HG02981 (cell line): ENCODE measurements around the gene COX15.
A peak's percentile ranks its signal among the peaks of the same experiment; 100 is the strongest.
"Not testable (repeated sequence)": the region's sequence is repeated elsewhere in the genome, so short reads cannot be mapped to it uniquely, and the experiment has no call there.

Source experiments
- ATAC-seq: cut with Tn5 transposase; IDR thresholded peaks from one replicate; pipeline ENCODE4 v1.9.1; 2021; ENCODE audit warnings: mild to moderate bottlenecking, moderate library complexity; ENCODE audit not compliant: unreplicated experiment

Gene COX15

DNA sequence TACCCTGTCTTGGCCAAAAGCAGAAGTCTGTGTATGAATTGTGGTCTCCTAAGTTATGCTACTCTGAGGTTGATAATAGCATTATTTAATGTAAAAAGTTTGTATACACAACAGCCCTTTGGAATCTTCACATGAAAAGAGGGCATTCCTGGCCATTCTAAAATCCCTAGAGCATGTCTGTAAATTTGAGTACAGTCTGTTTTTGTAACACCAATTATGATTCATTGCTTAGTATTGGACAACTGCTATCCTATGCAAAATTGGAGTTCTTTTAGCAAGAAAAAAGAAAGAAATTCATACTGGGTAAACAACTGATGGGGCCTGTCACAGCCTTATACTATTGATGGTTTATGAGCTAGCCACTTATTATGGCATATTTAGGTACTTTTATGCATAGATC is 10.3 kb upstream of the COX15 start:
- ATAC-seq: no peak

DNA sequence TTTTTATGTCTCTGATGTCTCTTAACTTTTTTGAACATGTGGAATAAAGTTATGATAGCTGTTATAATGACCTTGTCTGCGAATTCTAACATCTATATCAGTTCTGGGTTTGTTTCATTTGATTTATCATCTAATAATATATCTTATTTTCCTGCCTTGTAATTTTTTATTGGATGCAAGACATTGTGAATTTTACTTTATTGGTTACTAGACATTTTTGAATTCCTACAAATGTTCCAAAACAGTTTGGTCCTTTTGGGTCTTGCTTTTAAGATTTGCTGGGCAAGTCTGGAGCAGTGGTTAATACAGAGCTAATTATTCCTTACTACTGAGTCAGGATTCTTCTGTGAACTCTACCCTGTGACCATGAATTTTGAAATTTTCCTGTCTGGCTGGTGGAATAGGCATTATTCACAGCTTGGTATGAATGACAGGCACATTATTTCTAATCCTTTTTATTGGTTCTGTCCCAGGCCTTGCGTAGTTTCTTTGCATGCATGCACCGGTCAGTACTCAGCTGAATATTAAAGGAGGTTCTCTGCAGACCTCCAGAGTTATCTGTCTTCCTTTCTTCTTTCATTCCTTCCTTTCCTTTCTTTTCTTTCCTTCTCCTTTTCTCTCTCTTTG is 9.1 kb upstream of the COX15 start:
- no peak for ATAC-seq

DNA sequence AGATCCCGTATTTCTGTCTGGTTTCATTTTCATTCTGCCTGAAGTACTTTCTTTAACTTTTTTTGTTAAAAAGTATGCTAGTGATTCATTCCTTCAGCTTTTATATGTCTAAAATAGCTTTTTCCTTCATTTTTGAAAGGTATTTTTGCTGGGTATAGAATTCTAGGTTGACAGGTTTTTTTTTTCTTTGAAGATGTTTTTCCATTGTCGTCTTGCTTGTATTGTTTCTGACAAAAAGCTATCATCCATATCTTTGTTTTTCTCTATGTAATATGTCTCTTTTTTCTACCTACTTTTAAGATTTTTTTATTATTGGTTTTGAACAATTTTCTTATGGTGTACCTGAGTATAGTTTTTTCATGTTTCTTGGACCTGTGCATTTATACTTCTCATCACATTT is 8.3 kb upstream of the COX15 start:
- ATAC-seq: no peak

DNA sequence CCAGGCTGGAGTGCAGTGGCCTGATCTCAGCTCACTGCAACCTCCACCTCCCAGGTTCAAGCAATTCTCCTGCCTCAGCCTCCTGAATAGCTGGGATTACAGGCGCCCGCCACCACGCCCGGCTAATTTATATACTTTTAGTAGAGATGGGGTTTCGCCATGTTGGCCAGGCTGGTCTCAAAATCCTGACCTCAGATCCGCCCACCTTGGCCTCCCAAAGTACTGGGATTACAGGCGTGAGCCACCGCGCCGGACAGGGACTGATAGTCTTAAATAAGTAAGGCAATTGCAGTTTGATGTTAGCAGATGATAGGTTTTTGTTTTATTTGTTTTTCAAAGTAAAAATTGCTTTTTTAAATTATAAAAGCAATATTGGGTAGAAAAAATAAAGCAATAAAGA is 2.2 kb upstream of the COX15 start:
- ATAC-seq: not testable (repeated sequence)

DNA sequence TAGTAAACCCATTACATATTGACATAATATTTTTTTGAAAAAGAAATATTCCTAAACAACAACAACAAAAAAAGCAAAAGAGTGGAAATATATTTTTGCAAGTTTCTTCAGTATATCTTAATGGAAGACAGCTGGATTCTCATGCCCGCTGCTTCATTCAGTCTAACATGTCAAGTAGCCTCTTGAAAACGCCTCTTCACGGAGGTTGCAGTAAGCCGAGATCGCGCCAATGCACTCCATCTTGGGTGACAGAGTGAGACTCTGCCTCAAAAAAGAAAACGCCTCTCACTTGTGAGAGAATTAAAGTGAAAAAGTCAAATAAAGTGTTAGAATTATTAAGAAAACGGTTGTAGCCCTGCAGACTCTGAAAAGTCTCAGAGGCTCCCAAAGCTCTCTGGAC is 1.4 kb upstream of the COX15 start:
- no peak for ATAC-seq

DNA sequence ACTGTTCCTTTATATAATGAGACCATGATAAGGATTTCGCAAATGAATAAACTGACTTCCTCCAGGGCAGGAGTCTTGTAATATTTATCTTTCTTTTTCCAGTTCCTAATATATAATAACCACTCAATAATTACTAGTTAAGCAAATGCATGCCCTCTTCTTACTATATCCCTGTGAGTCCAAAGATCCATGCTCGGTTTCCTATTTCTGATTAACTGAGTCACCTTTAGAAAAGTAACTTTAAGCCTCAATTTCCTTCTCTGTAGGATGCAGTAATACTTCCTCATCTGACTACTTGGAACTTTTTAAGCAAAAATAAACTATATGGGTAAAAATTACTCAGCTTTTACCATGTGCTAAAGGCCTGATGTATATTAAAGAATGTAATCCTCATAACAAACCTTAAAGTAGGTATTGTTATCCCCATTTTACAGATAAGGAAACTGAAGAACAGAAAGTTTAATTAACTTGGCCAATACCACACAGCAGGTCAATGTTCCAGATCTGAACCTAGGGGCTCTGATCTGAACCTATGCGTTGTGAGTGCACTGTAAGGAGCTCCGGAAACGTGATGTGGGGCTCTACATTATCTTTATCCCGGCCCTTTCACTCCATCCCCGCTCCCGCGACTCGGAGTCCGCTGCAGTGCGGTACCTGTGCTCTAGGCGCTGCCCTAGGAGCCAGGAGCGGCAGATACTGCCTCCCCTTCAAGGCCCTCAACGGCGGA is 458 bp downstream of the COX15 start:
- no peak for ATAC-seq

DNA sequence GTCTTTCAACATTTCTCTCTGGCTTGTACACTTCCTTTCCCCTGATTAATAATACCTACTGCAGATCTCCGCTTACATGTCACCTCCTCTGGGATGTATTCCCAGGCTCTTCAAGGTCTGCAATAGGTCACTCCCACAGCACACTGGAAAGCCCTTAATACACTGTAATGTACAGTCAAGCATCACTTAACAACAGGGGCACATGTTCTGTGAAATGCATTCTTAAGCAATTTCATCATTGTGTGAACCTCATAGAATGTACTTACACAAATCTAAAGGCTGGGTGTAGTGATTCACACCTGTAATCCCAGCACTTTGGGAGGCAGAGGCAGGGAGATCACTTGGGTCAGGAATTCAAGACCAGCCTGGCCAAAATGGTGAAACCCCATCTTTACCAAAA is 1.9 kb downstream of the COX15 start:
- no peak for ATAC-seq

DNA sequence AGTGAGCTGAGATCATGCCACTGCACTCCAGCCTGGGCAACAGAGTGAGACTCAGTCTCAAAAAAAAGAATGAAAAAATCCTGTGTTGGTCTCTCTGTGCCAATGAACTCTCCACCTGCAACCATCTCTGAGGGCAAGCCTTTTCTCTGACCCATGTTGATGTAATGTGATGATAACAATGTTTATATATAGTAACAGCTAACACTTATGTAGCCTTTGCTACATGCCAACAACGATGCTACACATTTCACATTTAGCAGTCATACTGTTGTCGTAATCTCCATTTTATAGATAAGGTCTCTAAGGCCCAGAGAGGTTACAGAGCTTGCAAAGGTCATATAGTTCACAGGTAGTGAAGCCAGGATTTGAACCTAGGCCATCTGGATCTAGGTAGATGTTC is 11.5 kb downstream of the COX15 start:
- no peak for ATAC-seq

DNA sequence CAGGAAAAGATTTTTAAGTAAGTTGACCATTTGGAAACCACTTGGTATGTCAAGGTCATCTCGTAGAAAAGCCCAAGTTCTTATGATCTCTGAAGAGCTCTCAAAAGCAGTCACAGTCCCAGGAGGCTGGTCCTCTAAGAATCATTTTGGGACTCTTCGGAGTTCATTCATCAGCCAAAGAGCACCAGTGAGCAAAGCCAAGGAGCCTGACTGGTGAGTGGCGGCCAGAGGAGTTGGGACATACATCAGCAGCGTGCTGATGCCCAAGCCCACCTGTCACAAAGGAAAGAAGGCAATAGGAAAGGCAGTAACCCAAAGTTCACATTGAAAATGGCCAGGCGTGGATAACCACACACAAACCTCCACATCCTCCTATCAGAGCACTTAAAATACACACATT is 17.5 kb downstream of the COX15 start:
- no peak for ATAC-seq

DNA sequence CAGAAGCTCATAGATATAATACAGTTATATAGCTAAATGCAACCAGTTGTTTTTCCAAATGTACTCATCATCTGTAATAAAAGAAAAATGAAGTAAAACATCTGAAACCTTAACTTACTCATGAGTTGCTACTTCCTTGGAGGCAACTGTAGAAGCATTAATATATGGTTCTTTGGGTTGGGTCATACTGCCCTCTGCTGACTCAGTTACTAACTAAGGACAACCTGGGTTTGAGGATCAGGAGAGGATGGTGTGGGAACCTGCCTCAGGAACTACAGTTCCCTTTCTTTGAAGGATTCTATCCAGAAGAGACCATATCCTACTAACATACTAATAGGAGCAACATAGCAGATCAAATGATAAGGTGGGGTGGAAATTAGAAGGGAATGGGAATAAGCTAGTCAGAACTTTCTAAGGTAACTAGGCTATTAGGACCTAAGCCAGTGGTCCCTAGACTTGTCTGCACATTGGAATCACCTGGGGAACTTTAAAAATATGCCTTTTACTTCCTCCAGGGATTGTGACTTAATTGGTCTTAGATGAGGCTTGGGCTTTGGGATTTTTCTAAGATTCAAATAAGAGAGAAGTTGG is 20.7 kb downstream of the COX15 start:
- ATAC-seq: peak; percentile 71

DNA sequence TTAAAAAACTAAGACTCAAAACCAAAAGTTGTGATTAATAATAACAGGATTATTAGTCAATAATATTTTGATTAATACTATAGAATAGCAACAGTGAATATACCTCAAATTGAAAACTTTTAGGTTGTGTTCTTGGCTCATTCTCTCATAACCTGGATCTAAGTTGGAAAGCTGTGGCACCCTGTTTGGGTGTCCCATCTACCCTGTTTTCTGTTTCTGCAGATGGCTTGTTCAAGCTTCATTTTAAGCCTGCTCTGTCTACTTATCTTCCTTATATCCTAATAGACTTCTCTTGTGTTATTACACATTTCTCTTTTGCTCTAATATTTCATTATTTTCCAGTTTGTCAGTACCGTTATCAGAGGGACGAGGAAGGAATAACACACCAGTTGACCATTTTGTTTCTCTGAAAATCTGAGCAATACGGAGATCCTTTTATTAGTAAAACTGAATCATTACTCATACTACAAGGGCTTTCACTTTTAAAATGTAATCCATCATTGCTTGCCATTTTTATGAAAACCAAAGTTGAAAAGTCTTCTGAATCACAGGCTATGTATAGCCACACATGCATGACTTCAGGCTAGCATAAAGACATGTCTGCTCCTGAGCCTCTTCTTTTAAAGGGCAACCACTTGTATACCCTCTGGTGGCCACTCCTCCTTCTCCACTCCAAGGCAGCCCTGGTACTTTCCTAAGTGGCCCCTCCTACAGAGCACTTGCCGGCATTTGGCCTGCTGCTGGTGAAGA is 22.3 kb downstream of the COX15 start:
- ATAC-seq: peak; percentile 75

DNA sequence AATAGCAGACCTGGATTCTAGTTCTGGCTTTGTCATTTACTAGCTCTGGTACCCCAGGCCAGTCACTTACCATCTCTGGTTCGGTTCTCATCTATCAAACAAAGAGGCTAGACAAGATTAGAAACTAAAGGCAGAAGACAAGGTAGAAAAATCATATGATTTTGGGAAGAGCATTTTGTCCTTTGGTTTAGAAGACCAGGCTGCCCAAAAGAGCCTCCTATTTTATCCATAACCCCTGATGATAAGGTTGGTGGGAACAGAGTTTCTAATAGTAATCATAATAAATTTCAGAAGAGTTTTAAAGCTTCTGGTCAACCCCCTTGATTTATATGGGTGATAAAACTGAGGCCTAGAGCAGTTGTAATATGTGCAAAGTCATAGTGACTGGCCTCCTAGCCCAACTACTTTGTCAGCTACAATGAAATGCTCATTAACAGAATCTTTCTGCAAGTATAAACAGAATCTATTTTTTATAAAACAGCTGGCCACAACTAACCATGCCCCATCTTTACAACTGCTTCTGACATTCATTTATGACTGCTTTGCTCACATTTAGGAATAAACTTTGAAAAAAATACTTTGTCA is 23.4 kb downstream of the COX15 start:
- ATAC-seq: no peak

DNA sequence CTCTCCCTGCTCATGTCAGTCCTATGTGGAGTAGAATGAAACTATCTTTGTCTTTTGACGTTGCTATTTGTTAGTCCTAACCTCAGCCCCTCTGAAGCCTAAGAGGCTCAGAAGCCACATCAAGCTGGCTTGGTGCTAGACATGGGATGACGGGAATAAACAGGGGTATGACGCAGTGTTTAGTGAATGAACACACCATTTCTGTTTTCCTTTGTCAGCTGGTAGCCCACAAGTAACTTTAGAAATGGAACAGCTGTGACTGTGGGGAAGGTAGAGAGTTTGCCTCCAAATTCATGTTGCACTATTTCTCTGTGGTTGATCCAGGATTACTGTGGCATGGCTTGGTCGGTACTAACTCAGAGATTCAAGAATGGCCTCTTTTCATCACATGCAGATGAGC is 31.3 kb downstream of the COX15 start:
- ATAC-seq: no peak

DNA sequence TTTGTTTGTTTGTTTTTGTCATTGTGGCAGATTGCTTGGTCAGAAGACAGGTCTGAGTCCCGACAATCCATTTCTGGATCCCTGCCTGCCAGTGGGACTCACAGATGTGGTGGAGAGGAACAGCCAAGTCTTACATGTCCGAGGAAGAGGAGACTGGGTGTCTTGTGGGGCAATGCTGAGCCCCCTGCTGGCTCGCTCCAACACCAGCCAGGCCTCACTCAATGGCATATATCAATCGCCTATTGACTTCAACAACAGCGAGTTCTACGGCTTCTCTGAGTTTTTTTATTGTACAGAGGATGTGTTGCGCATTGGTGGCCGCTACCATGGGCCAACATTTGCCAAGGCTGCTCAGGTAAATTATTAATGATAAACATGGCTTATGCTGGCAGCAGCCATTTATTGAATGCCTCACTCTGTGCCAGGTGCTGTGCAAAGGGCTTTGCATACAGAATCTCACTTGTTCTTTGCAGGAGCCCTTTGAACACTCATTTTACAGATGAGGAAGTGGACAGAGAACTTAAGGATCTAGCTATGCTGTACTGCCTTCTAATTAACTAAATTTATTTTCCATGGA is 33.3 kb downstream of the COX15 start:
- no peak for ATAC-seq

DNA sequence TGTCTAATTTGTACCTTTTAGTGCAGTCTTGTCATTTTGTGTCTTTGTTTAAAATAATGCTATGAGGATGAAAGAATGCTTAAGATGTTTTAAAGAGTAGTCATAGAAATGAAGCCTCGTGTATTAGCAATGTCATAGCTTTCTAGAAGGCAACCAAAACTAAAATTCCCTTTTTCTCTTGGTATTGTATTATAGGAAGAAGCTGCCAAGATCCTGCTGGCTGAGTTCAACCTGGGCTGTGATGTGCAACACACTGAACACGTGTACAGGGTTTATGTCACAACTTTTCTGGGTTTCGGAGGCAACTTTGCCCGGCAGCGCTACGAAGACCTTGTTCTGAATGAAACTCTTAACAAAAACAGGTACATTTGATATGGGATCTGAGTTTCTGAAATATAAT is 36.2 kb downstream of the COX15 start:
- ATAC-seq: no peak

DNA sequence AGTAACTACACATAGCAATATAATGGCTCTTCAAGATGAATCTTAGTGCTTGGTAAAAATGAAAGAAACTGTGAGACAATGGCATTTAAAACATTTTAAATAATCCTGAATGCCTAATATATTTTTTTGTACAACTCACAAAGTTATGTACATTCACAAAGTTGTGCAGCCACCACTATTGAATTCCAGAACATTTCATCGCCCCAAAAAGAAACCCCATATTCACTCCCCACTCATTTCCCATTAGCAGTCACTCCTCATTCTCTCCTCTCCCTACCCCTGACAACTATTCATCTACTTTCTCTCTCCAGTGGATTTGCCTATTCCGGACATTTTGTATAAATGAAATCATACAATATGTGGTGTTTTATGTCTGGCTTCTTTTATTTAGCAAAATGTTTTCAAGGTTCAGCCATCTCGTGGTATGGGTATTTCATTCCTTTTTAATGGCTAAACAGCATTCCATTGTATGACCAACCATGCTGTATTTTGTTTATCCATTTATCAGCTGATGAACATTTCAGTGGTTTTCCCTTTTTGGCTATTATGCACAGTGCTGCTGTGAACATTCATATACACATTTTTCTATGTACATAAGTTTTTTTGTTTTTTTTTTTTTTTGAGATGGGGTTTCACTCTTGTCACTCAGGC is 37.9 kb downstream of the COX15 start:
- ATAC-seq: no peak

DNA sequence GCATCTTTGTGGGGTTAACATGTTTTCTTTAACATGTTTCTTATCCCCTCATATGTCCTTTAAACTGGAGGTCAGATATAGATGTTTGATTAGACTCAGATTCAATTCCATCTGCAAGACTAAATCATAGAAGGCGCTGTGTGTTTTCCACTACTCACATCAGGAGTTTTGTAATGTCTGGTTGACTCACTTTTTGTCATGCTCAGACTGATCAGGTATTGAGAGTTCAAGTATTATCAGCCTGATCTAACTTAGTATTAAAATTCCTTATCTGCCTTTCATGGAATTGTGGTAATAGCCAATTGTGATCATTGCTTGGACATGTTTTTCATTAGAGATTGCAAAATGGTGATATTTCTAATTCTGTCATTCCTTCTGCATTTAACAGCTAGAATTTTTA is 42.5 kb downstream of the COX15 start:
- no peak for ATAC-seq

DNA sequence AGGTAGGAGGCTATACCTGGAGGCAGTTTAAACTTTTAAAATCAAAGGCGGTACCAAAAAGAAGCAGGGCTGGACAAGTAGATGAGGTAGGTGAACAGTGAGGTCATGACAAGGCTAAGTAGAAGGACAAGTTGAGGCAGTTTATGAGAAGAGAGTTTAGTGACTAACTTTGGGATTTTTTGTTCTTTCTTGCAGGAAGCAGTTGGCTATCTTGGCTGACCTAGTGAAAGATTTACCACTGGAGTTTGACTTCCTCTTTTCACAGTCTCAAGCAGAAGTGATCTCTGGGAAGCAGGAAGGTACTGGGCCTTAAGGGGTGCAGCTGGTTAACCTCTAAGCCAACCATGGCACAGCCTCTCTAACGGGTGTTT is 46.3 kb downstream of the COX15 start:
- peak; percentile 88 for ATAC-seq

DNA sequence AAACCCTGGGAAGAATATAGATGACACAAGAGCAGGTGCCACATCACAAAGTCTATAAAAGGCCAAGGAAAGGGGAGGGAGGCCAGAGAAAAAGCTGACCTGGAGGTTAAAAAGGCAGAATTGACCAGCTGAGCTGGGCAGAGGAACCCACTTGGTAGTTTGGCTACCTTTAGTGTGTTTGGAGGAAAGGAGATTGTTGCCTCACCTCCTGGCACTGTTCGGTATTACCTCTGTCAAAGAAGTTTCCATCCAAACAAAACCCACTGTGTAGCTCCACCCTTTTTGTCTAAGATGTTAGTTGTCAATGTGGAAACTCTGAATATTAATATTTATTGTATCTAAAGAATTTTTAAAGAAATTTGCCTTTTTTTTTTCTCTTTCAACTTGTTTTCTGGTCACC is 49.2 kb downstream of the COX15 start:
- peak; percentile 41 for ATAC-seq
